ENCODE data around the gene UST. TPM values are rescaled to one million over a fixed set of nuclear protein-coding genes. Genes with fewer than 3 reads are reported as not detected.

Gene UST
- total RNA-seq, 1 donor from 2014 or later = 5.5 TPM

DNA sequence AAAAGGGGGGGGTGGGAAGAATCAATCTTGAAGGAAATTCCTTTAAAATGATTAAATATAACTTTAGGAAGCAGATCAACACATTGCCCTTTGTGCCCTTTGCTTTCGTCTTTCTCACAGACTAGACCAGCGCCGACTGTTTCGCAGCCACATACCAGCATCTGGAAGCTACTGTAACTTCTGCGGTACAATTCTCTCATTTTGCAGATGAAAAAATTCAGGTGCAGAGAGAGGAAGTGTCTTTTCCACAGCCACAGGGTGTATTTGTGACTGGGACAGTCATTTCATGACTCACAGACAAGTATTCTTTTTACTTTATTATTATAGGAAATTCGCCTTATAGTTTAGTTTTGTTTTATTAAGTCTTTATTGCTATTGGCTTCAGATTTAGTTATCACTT is 84.2 kb downstream of the UST start:
- DNase-seq (ENCODE audit: low read depth, low spot score) = no peak
- Mint-ChIP-seq H3K4me3 (no peak overlapping the region), H3K27ac (ENCODE audit: unreplicated experiment) (no peak overlapping the region), H3K4me1 (no peaks in the 10 kb centered on the region), H3K27me3 (ENCODE audit: low read depth) (no peaks in the 10 kb centered on the region), H3K9me3 (no peaks in the 10 kb centered on the region), H3K36me3 (ENCODE audit: low read depth) (no peaks in the 10 kb centered on the region)
- TF ChIP-seq, protein P1, sequence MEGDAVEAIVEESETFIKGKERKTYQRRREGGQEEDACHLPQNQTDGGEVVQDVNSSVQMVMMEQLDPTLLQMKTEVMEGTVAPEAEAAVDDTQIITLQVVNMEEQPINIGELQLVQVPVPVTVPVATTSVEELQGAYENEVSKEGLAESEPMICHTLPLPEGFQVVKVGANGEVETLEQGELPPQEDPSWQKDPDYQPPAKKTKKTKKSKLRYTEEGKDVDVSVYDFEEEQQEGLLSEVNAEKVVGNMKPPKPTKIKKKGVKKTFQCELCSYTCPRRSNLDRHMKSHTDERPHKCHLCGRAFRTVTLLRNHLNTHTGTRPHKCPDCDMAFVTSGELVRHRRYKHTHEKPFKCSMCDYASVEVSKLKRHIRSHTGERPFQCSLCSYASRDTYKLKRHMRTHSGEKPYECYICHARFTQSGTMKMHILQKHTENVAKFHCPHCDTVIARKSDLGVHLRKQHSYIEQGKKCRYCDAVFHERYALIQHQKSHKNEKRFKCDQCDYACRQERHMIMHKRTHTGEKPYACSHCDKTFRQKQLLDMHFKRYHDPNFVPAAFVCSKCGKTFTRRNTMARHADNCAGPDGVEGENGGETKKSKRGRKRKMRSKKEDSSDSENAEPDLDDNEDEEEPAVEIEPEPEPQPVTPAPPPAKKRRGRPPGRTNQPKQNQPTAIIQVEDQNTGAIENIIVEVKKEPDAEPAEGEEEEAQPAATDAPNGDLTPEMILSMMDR (conservative IDR thresholded peaks at IDR 0.05) = no peak

DNA sequence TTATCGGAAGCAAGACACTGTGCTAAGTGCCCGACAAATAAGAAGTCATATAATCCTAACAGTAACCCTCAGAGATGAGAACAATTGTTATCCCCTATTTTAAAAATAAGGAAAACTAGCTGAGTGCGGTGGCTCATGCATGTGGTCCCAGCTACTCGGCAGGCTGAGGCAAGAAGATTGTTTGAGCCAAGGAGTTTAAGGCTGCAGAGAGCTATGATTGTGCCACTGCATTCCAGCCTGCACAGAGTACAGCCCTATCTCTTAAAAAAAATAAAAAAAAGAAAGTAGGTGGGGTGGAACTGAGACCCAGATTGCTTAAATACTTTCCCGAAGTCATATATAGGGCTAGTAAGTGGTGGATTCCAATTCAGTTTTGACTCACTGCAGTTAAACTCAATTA is 84.7 kb downstream of the UST start:
- H3K9me3 Mint-ChIP-seq = no peaks in the 10 kb centered on the region
- H3K4me1 Mint-ChIP-seq = no peaks in the 10 kb centered on the region
- DNase-seq (ENCODE audit: low read depth, low spot score) = no peak
- H3K36me3 Mint-ChIP-seq (ENCODE audit: low read depth) = no peaks in the 10 kb centered on the region
- no peak overlapping the region for H3K4me3 Mint-ChIP-seq
- TF ChIP-seq, protein P1 (conservative IDR thresholded peaks at IDR 0.05) = no peak
- H3K27ac Mint-ChIP-seq (ENCODE audit: unreplicated experiment) = no peak overlapping the region
- no peaks in the 10 kb centered on the region for H3K27me3 Mint-ChIP-seq (ENCODE audit: low read depth)

DNA sequence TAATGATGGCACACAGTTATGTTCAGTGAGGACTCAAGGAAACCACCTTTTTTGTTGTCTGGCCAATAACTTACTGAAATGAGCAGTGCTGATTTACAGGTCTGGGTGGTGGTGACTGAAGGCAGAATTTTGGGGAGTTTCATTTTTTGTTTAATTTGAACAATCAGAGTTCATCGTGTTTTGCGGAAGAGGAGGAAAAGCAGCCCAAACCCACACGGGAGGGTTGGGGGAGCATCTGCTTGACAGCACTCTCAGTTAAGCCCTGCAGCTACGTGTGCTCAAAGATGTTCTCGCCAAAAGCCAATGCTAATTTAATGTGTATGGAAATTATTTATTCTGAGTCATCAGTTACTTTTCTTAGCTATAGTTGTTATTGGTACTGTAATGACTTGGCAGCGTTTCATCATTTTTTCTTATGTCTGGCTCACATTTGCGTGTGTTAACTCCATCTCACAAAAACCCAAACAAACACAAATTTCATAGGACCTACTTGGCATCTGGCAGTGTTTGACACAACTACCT is 89.2 kb downstream of the UST start:
- no peaks in the 10 kb centered on the region for H3K27me3 Mint-ChIP-seq (ENCODE audit: low read depth)
- H3K36me3 Mint-ChIP-seq (ENCODE audit: low read depth) = no peaks in the 10 kb centered on the region
- TF ChIP-seq, protein P1 (conservative IDR thresholded peaks at IDR 0.05) = no peak
- H3K4me3 Mint-ChIP-seq = no peak overlapping the region
- H3K4me1 Mint-ChIP-seq = no peaks in the 10 kb centered on the region
- DNase-seq (ENCODE audit: low read depth, low spot score) = no peak
- H3K27ac Mint-ChIP-seq (ENCODE audit: unreplicated experiment) = no peak overlapping the region
- no peaks in the 10 kb centered on the region for H3K9me3 Mint-ChIP-seq

DNA sequence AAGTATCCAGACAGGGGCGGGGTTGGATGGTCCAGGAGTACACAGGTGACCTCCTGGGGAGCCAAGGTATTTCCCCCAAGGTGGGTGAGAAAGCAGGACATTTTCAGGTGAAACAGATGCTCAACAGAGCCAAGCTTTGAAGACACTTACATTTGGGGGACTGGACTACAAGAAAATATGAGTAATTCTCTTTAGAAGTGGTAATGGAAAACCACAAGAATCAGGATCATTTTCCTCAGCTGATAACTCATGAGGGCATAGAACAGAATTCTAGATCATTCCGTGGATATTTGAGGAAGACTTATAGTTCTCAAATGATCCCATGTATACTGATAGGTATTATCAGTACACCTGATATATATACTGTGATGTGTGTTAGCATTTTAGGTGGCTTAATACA is 89.9 kb downstream of the UST start:
- TF ChIP-seq, protein P1 (conservative IDR thresholded peaks at IDR 0.05) = no peak
- DNase-seq (ENCODE audit: low read depth, low spot score) = no peak
- no peaks in the 10 kb centered on the region for H3K36me3 Mint-ChIP-seq (ENCODE audit: low read depth)
- H3K27me3 Mint-ChIP-seq (ENCODE audit: low read depth) = no peaks in the 10 kb centered on the region
- H3K4me1 Mint-ChIP-seq = no peaks in the 10 kb centered on the region
- no peak overlapping the region for H3K27ac Mint-ChIP-seq (ENCODE audit: unreplicated experiment)
- H3K9me3 Mint-ChIP-seq = no peaks in the 10 kb centered on the region
- no peak overlapping the region for H3K4me3 Mint-ChIP-seq

DNA sequence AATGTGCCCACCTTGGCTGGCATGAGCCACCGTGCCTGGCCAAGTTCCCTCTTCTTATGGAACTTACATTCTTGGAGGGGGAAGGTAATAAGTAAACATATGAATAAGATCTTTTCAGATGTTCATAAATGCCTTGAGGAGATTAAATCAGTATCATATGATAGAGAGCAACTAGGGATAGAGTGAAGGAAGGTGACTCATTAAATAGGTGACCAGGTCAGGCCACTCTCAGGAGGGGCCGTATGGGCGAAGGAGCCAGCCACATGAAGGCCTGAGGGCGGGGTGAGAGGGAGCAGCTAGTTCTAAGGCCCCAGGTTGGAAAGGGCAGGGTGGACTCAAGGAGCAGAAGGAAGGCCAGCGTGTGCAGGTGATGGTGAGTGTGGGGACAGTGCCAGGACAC is 91.1 kb downstream of the UST start:
- H3K27me3 Mint-ChIP-seq (ENCODE audit: low read depth) = no peaks in the 10 kb centered on the region
- H3K27ac Mint-ChIP-seq (ENCODE audit: unreplicated experiment) = no peak overlapping the region
- TF ChIP-seq, protein P1 (conservative IDR thresholded peaks at IDR 0.05) = no peak
- H3K36me3 Mint-ChIP-seq (ENCODE audit: low read depth) = no peaks in the 10 kb centered on the region
- H3K4me1 Mint-ChIP-seq = no peaks in the 10 kb centered on the region
- no peak for DNase-seq (ENCODE audit: low read depth, low spot score)
- no peaks in the 10 kb centered on the region for H3K9me3 Mint-ChIP-seq
- H3K4me3 Mint-ChIP-seq = no peak overlapping the region

DNA sequence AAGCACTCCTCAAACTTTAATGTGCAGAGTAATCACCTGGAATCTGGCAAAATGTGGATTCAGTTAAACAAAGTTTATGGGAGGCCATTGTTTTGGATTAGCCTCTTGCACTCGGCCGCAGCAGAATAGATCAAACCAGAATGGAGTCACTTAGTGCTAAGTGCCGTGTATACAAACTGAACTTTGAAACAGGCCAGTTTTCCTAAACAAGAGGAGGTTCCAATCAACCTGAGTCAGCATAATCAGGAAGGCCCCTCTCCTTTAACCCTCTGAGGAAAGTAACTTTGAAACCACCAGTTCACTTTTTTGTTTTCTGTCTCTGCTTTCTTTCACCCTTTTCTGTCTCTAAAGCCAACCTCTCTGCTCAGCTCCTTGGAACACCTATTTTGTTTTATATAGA is 92.2 kb downstream of the UST start:
- no peak for DNase-seq (ENCODE audit: low read depth, low spot score)
- TF ChIP-seq, protein P1 (conservative IDR thresholded peaks at IDR 0.05) = no peak
- Mint-ChIP-seq H3K4me3 (no peak overlapping the region), H3K36me3 (ENCODE audit: low read depth) (no peaks in the 10 kb centered on the region), H3K27ac (ENCODE audit: unreplicated experiment) (no peak overlapping the region), H3K27me3 (ENCODE audit: low read depth) (no peaks in the 10 kb centered on the region), H3K9me3 (no peaks in the 10 kb centered on the region), H3K4me1 (no peaks in the 10 kb centered on the region)
